Transverse colon (tissue), 4 donors: ENCODE measurements around the gene EXTL1. TPM values are rescaled to one million over a fixed set of nuclear protein-coding genes. Genes with fewer than 3 reads are reported as not detected.
A peak's percentile ranks its signal among the peaks of the same experiment; 100 is the strongest.

Experiments used
- DNase-seq: peaks from one replicate; pipeline ENCODE4 v3.0.0-alpha.2; 2019
- H3K27ac ChIP-seq, 4 donors: fragments of 200-600 bp; sonication (generic); 2 replicates each; pipeline ENCODE4 v1.5.1; 2016 to 2018; ENCODE audit warnings: inconsistent platforms in 4 of 4
- H3K27me3 ChIP-seq: fragments of 200-600 bp; sonication (generic); 2 replicates; pipeline ENCODE4 v1.5.1; 2017; ENCODE audit warnings: inconsistent platforms
- H3K36me3 ChIP-seq, 4 donors: fragments of 200-600 bp; sonication (generic); 2 replicates each; pipeline ENCODE4 v1.5.1; 2017 to 2019; ENCODE audit warnings: inconsistent platforms in 4 of 4
- H3K4me1 ChIP-seq, 4 donors: fragments of 200-600 bp; sonication (generic); 2 replicates each; pipeline ENCODE4 v1.5.1; 2017 to 2020; ENCODE audit warnings: inconsistent platforms in 4 of 4
- H3K4me3 ChIP-seq, 4 donors: fragments of 200-600 bp; sonication (generic); 1 replicate in 1 of 4; 2 replicates in 3 of 4; pipeline versions ENCODE4 v1.5.1 to v1.6.1; 2017 to 2019; ENCODE audit warnings: inconsistent platforms in 4 of 4
- H3K9me3 ChIP-seq, 2 donors: fragments of 200-600 bp; sonication (generic); 2 replicates each; pipeline ENCODE4 v1.5.1; 2017 to 2019; ENCODE audit warnings: inconsistent platforms in 2 of 2
- CTCF ChIP-seq, 5 experiments: fragments of 200-600 bp in 3 of 5; fragments of 450-650 bp in 2 of 5; sonication (generic) in 3 of 5; IDR thresholded peaks; 1 replicate in 2 of 5; 2 replicates in 3 of 5; pipeline ENCODE4 v1.5.1; 2016 to 2017; ENCODE audit warnings: antibody characterized with exemption in 5 of 5, inconsistent platforms in 3 of 5, mild to moderate bottlenecking in 2 of 5, moderate library complexity in 1 of 5
- EP300 ChIP-seq: sonication (generic); formaldehyde crosslinking; IDR thresholded peaks from one replicate; pipeline ENCODE4 v1.6.1; 2017; ENCODE audit warnings: antibody characterized with exemption, low read depth
- POLR2A ChIP-seq: fragments of 450-650 bp; IDR thresholded peaks from one replicate; pipeline ENCODE4 v1.6.1; 2016; ENCODE audit warnings: antibody characterized with exemption, mild to moderate bottlenecking, moderate library complexity
- POLR2AphosphoS5 ChIP-seq, 3 donors: sonication (generic); formaldehyde crosslinking; IDR thresholded peaks; one replicate each; pipeline ENCODE4 v1.6.1; 2016; ENCODE audit warnings: antibody characterized with exemption in 3 of 3
- WGBS, 2 donors: methylation state at CpG; one replicate each; pipeline ENCODE4 v1.1.5; 2018; ENCODE audit warnings: low coverage in 1 of 2; 5-methylcytosine and 5-hydroxymethylcytosine counted together
- in situ Hi-C, 4 donors: fragments of 200-750 bp; cut with MboI; loops; one replicate each; pipeline versions ENCODE4 v1.15.0 to v1.15.1; 2017; ENCODE audit warnings: low sequenced_read_pairs in 3 of 4, low pct_ligation_motif_present in 1 of 4, low pct_unique_long_range_greater_than_20kb in 1 of 4
- intact Hi-C: fragments of 100-400 bp; cut with DNase I; formaldehyde crosslinking; loops from one replicate; pipeline ENCODE4 v1.15.1; 2023; ENCODE audit warnings: low total_unique reads
- total RNA-seq, 4 donors: library from RNA; depleted of rRNA; stranded (reverse); fragments of >200 nt; gene quantifications; one replicate each; pipeline ENCODE4 v1.1.0, GENCODE V29; 2016

The EXTL1 gene
- total RNA-seq, 4 donors from 2014 or later = 0.16 to 0.41 TPM; not detected in 2

DNA sequence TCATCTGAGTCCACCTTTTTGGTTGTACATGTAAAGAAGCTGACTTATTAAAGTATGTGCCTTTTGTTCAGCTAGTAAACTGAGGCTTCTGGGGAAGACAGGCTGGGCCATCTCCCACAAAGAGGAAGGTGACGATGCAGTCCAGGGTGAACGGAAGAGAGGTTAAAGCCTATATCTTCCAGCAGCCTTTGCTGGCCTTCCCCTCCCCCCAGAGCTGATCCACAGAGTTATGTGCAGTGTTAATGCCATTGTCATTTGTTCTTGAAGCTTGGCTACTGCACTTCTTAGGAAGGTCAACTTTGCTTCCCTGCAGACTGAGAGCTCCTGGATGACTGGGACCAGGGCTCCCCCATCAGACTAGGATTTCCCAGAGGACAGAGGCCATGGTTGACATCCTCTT, 22.2 kb downstream of the EXTL1 start:
- intact Hi-C loops (no loop called here), in situ Hi-C loops (loop anchor here (10.0 to 25.0 kb wide), 3 partner anchors 94 to 119 kb away; partner anchors contain the start of genes C1orf232 (in 2 of the 4), FAM110D (in 2 of the 4), ZNF593 (in 2 of the 4) and ZNF593OS (in 2 of the 4))
- 75% methylated on average over 2 of the region's 2 CpGs; no CpG with 5 or more reads in 1 of the 2 donors for WGBS, 2 donors
- DNase-seq = no peak
- Histone ChIP-seq H3K9me3 (no peaks in the 10 kb centered on the region), H3K27ac (no peak overlapping the region), H3K36me3 (no peaks in the 10 kb centered on the region), H3K4me1 (peaks cover 0 to 17% (median 11%) of the 10 kb centered on the region in 4 donors), H3K4me3 (no peak overlapping the region), H3K27me3 (peaks cover 68% of the 10 kb centered on the region)
- TF ChIP-seq EP300 = no peak
- no peak for TF ChIP-seq CTCF (IDR thresholded peaks at IDR 0.05)
- TF ChIP-seq POLR2A = no peak
- TF ChIP-seq POLR2AphosphoS5 (IDR thresholded peaks at IDR 0.05) = no peak

DNA sequence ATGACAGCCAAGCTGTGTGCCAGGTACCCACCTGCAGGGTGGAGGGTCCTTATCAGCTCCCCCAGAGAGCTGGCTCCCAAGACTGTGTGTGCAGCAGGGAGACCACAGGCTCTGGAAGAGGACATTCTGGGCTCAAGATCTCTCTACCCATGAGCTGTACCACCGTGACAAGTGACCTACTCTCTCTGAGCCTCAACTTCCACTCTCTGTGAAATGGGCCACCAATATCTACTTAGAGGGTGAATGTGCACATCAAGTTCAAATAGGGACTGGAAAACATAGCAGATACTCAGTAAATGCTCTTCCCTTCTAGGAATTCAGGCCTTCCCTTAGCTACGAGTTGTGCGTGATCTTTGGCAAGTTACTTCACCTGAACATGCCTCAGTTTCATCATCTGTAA, 22.8 kb downstream of the EXTL1 start:
- Histone ChIP-seq H3K27me3 (peaks cover 69% of the 10 kb centered on the region), H3K9me3 (no peaks in the 10 kb centered on the region), H3K27ac (no peak overlapping the region), H3K4me3 (no peak overlapping the region), H3K36me3 (no peaks in the 10 kb centered on the region), H3K4me1 (peaks cover 0 to 24% (median 12%) of the 10 kb centered on the region in 4 donors)
- DNase-seq = no peak
- intact Hi-C loops (no loop called here), in situ Hi-C loops (loop anchor here (10.0 to 25.0 kb wide), 3 partner anchors 93 to 118 kb away; partner anchors contain the start of genes C1orf232 (in 2 of the 4), FAM110D (in 2 of the 4), ZNF593 (in 2 of the 4) and ZNF593OS (in 2 of the 4))
- WGBS, 2 donors = 83 to 86% methylated on average over 2 to 3 of the region's 3 CpGs
- TF ChIP-seq EP300 (no peak), CTCF (IDR thresholded peaks at IDR 0.05) (no peak), POLR2A (no peak), POLR2AphosphoS5 (IDR thresholded peaks at IDR 0.05) (no peak)

- H3K27me3 ChIP-seq = peaks cover 69% of the 10 kb centered on the region
- H3K4me3 ChIP-seq = peak overlapping the region in 1 of 4 donors; percentile 30
- no peak overlapping the region for H3K27ac ChIP-seq
- no peak for TF ChIP-seq POLR2A
- TF ChIP-seq EP300 = no peak
- TF ChIP-seq POLR2AphosphoS5 (IDR thresholded peaks at IDR 0.05) = no peak
- TF ChIP-seq CTCF (IDR thresholded peaks at IDR 0.05) = no peak
- DNase-seq = no peak
- H3K4me1 ChIP-seq = peaks cover 0 to 29% (median 15%) of the 10 kb centered on the region in 4 donors
- intact Hi-C loops (no loop called here), in situ Hi-C loops (loop anchor here (10.0 to 25.0 kb wide), 3 partner anchors 92 to 117 kb away; partner anchors contain the start of genes C1orf232 (in 2 of the 4), FAM110D (in 2 of the 4), ZNF593 (in 2 of the 4) and ZNF593OS (in 2 of the 4))
- 41% methylated on average over 26 of the region's 29 CpGs; no CpG with 5 or more reads in 1 of the 2 donors for WGBS, 2 donors
- H3K9me3 ChIP-seq = no peaks in the 10 kb centered on the region
- H3K36me3 ChIP-seq = no peaks in the 10 kb centered on the region
These were observed 23.6 kb downstream of the EXTL1 start for GRCh38 chr1:26044971-26045721.

DNA sequence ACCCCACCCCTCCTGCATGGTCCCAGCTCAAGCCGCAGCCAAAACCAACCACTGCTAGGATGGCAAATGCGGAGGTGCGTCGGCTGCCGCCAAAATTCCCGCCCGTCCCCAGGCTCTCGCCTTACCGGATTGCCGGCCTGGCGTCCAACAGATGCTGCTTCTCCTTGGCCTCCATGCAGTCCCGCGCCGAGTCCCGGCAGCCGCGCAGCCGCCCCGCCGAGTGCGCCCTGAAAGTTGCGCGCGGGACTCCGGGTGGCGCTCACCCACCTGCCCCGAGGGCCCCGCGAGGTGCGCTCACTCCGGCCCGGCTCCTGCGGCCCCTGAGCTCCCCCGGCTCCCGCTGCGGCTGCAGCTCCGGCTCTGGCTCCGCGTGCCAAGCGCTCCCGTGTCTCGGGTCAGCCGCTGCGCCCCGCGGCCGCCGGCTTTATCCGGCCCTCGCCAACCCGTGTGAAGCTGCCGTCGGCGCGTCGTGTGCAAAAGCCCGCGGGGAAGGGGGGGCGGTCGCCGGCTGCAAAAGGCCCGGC, 24.2 kb downstream of the EXTL1 start, which contains the start of gene SLC30A2:
Gene SLC30A2, minus strand, starts transcription at position 397 of the 524 bp plus-strand sequence. Its CDS starts 222 bp downstream, at position 175.
- WGBS, 2 donors = 2% methylated on average over 38 of the region's 62 CpGs; no CpG with 5 or more reads in 1 of the 2 donors
- Histone ChIP-seq H3K9me3 (no peaks in the 10 kb centered on the region), H3K36me3 (no peaks in the 10 kb centered on the region), H3K4me1 (peaks cover 0 to 31% (median 15%) of the 10 kb centered on the region in 4 donors), H3K27me3 (peaks cover 69% of the 10 kb centered on the region), H3K27ac (no peak within 1 kb of the TSS), H3K4me3 (peak within 1 kb of the TSS in 2 of 4 donors; percentile 18 to 30)
- DNase-seq = no peak
- intact Hi-C loops = no loop called here
- no peak for TF ChIP-seq CTCF (IDR thresholded peaks at IDR 0.05)
- no peak for TF ChIP-seq POLR2AphosphoS5 (IDR thresholded peaks at IDR 0.05)
- no peak for TF ChIP-seq POLR2A
- in situ Hi-C loops = loop anchor here (10.0 to 25.0 kb wide), 3 partner anchors 92 to 117 kb away; partner anchors contain the start of genes C1orf232 (in 2 of the 4), FAM110D (in 2 of the 4), ZNF593 (in 2 of the 4) and ZNF593OS (in 2 of the 4)
